ENCODE measurements around the gene CCDC82.
"Not testable (repeated sequence)": the region's sequence is repeated elsewhere in the genome, so short reads cannot be mapped to it uniquely, and the experiment has no call there.

CCDC82 gene

DNA sequence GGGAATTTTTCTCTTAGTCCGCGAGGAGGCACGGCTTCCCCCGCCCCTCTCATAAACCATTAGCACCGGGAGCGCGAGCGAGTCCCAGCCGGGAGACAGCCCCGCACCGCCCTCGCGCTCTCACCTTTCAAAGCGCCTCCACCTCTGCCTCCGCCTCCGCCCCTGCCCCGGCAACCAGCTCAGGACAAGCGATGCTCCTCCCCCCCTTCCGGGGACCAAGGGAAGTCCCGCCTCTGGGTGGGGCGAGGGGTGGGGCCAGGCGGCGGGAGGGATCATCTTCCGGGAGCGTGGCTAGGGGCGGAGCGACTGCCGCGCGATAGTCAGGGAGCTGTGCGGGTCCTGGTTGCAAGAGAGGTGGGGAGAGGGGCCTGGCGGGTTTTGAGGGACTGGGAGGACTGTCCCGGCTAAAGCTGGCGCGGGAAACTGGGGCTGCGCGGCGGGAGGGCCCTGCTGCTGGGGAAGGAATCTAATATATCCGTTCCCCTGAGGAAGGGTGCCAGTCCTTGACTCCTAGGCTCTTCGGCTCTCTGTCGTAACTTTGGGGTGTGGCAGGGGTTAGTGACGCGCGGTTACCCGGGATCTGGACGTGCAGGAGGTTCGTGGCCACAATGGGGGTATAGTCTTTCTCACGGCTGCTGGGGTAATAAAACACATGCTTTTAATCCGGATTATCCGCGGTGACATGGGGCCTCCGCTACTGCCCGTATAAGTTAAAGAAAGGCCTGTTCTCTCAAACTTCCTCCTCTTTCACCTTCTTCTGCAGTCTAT is at the start of gene CCDC82, which contains the start of gene JRKL:
Gene CCDC82 (minus strand): TSS at position 193 of the 768 bp plus-strand sequence. CDS start 5,165 bp downstream, outside the sequence.
Gene JRKL (plus strand): TSS at position 294 of the 768 bp plus-strand sequence. CDS start 637 bp downstream, outside the sequence.
- H3K36me3 ChIP-seq (replicated peaks; ENCODE audit: insufficient read depth, low read length), result no peaks in the 10 kb centered on the region
- peak within 1 kb of the TSS; percentile 91 for H2AFZ ChIP-seq (ENCODE audit: low read length)
- H3K9me3 ChIP-seq (replicated peaks; ENCODE audit: insufficient read depth, low read length), result no peaks in the 10 kb centered on the region
- H3K4me2 ChIP-seq (ENCODE audit: low read depth, low read length), result peak within 1 kb of the TSS; percentile 89
- H3K79me2 ChIP-seq (ENCODE audit: low read length), result peaks cover 19% of the 10 kb centered on the region
- no peaks in the 10 kb centered on the region for H3F3A ChIP-seq (ENCODE audit: insufficient read depth, low read length)
- H3K4me1 ChIP-seq (ENCODE audit: low read length), result 0 out of 2 replicates have a peak, but pooled peaks cover 5% of the 10 kb centered on the region
- TF ChIP-seq, protein P1, sequence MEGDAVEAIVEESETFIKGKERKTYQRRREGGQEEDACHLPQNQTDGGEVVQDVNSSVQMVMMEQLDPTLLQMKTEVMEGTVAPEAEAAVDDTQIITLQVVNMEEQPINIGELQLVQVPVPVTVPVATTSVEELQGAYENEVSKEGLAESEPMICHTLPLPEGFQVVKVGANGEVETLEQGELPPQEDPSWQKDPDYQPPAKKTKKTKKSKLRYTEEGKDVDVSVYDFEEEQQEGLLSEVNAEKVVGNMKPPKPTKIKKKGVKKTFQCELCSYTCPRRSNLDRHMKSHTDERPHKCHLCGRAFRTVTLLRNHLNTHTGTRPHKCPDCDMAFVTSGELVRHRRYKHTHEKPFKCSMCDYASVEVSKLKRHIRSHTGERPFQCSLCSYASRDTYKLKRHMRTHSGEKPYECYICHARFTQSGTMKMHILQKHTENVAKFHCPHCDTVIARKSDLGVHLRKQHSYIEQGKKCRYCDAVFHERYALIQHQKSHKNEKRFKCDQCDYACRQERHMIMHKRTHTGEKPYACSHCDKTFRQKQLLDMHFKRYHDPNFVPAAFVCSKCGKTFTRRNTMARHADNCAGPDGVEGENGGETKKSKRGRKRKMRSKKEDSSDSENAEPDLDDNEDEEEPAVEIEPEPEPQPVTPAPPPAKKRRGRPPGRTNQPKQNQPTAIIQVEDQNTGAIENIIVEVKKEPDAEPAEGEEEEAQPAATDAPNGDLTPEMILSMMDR (IDR thresholded peaks at IDR 0.05; ENCODE audit: low read length), result no peak
- H3K9me2 ChIP-seq (replicated peaks; ENCODE audit: insufficient read depth, low read length), result no peaks in the 10 kb centered on the region
- H3K4me3 ChIP-seq (ENCODE audit: low read length), result peak within 1 kb of the TSS; percentile 82
- no peaks in the 10 kb centered on the region for H4K20me1 ChIP-seq (ENCODE audit: insufficient read depth, low read length)
- peak; percentile 94 for DNase-seq
- peak within 1 kb of the TSS; percentile 65 for H3K9ac ChIP-seq (ENCODE audit: low read length)
- H3K27ac ChIP-seq (ENCODE audit: low read length), result peak within 1 kb of the TSS; percentile 39; the same call in 1 of the 2 replicates
- H3K27me3 ChIP-seq (replicated peaks; ENCODE audit: insufficient read depth, low read length), result no peaks in the 10 kb centered on the region

DNA sequence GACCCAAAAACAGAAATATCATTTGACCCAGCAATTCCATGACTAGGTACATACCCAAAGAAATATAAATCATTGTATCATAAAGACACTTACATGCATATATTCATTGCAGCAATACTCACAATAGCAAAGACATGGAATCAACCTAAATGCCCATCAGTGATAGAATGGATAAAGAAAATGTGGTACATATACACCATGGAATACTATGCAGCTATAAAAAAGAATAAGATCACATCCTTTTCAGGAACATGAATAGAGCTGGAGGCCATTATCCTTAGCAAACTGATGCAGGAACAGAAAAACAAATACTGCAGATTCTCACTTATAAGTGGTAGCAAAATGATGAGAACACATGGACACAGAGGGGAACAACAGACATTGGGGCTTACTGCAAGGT is 42.9 kb upstream of the CCDC82 start:
- not testable (repeated sequence) for H3K36me3 ChIP-seq (replicated peaks; ENCODE audit: insufficient read depth, low read length); H2AFZ ChIP-seq (ENCODE audit: low read length); H3K4me1 ChIP-seq (ENCODE audit: low read length); H3K4me2 ChIP-seq (ENCODE audit: low read depth, low read length); H3K79me2 ChIP-seq (ENCODE audit: low read length); H3K9ac ChIP-seq (ENCODE audit: low read length); H3F3A ChIP-seq (ENCODE audit: insufficient read depth, low read length); H4K20me1 ChIP-seq (ENCODE audit: insufficient read depth, low read length); H3K27ac ChIP-seq (ENCODE audit: low read length); H3K4me3 ChIP-seq (ENCODE audit: low read length); H3K27me3 ChIP-seq (replicated peaks; ENCODE audit: insufficient read depth, low read length); DNase-seq; H3K9me2 ChIP-seq (replicated peaks; ENCODE audit: insufficient read depth, low read length); H3K9me3 ChIP-seq (replicated peaks; ENCODE audit: insufficient read depth, low read length)

DNA sequence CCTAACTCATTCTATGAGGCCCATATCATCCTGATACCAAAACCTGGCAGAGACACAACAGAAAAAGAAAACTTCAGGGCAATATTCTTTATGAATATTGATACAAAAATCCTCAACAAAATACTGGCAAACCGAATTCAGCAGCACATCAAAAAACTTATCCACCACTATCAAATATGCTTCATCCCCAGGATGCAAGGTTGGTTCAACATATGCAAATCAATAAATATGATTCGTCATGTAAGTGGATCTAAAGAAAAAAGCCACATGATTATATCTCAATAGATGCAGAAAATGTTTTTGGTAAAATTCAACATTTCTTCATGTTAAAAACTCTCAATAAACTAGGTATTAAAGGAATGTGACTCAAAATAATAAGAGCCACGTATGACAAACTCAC is 41.0 kb upstream of the CCDC82 start:
- Histone ChIP-seq H3F3A (ENCODE audit: insufficient read depth, low read length) (no peaks in the 10 kb centered on the region), H3K4me1 (ENCODE audit: low read length) (no peaks in the 10 kb centered on the region), H3K79me2 (ENCODE audit: low read length) (no peaks in the 10 kb centered on the region), H3K9ac (ENCODE audit: low read length) (no peak overlapping the region), H3K9me2 (replicated peaks; ENCODE audit: insufficient read depth, low read length) (no peaks in the 10 kb centered on the region), H3K27me3 (replicated peaks; ENCODE audit: insufficient read depth, low read length) (no peaks in the 10 kb centered on the region), H2AFZ (ENCODE audit: low read length) (no peak overlapping the region), H3K4me3 (ENCODE audit: low read length) (no peak overlapping the region), H3K4me2 (ENCODE audit: low read depth, low read length) (no peak overlapping the region), H4K20me1 (ENCODE audit: insufficient read depth, low read length) (no peaks in the 10 kb centered on the region), H3K27ac (ENCODE audit: low read length) (no peak overlapping the region), H3K36me3 (replicated peaks; ENCODE audit: insufficient read depth, low read length) (no peaks in the 10 kb centered on the region), H3K9me3 (replicated peaks; ENCODE audit: insufficient read depth, low read length) (no peaks in the 10 kb centered on the region)
- TF ChIP-seq EZH2phosphoT487 (IDR thresholded peaks at IDR 0.05; ENCODE audit: low read length) (no peak), EZH2 (optimal IDR thresholded peaks at IDR 0.05; ENCODE audit: low read depth, low read length) (no peak)
- TF ChIP-seq, protein P1 (IDR thresholded peaks at IDR 0.05; ENCODE audit: low read length), result no peak
- no peak for DNase-seq

DNA sequence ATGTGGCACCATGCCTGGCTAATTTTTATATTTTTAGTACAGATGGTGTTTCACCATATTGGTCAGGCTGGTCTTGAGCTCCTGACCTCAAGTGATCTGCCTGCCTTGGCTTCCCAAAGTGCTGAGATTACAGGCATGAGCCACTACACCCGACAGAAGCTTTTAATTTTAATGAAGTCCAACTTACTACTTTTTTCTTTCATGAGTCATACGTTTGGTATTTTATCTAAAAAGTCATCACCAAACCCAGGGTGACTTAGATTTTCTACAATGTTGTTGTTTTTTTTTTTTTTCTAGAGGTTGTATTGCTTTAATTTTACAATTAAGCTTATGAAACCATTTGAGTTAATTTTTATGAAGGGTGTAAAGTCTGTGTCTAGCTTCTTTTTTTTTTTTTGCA is 35.0 kb upstream of the CCDC82 start:
- Histone ChIP-seq H3K4me3 (ENCODE audit: low read length) (no peak overlapping the region), H3F3A (ENCODE audit: insufficient read depth, low read length) (no peaks in the 10 kb centered on the region), H3K9me3 (replicated peaks; ENCODE audit: insufficient read depth, low read length) (no peaks in the 10 kb centered on the region), H3K4me1 (ENCODE audit: low read length) (no peaks in the 10 kb centered on the region), H3K36me3 (replicated peaks; ENCODE audit: insufficient read depth, low read length) (no peaks in the 10 kb centered on the region), H3K4me2 (ENCODE audit: low read depth, low read length) (no peak overlapping the region), H3K9ac (ENCODE audit: low read length) (no peak overlapping the region), H2AFZ (ENCODE audit: low read length) (no peak overlapping the region), H3K9me2 (replicated peaks; ENCODE audit: insufficient read depth, low read length) (no peaks in the 10 kb centered on the region), H4K20me1 (ENCODE audit: insufficient read depth, low read length) (no peaks in the 10 kb centered on the region), H3K27ac (ENCODE audit: low read length) (no peak overlapping the region), H3K27me3 (replicated peaks; ENCODE audit: insufficient read depth, low read length) (no peaks in the 10 kb centered on the region), H3K79me2 (ENCODE audit: low read length) (no peaks in the 10 kb centered on the region)
- no peak for DNase-seq
- TF ChIP-seq EZH2 (optimal IDR thresholded peaks at IDR 0.05; ENCODE audit: low read depth, low read length), result no peak
- TF ChIP-seq EZH2phosphoT487 (IDR thresholded peaks at IDR 0.05; ENCODE audit: low read length), result no peak
- TF ChIP-seq, protein P1 (IDR thresholded peaks at IDR 0.05; ENCODE audit: low read length), result no peak
